ENCODE data around the gene NDUFAF4. TPM values are rescaled to one million over a fixed set of nuclear protein-coding genes. Genes with fewer than 3 reads are reported as not detected.
A peak's percentile ranks its signal among the peaks of the same experiment; 100 is the strongest.

The NDUFAF4 gene
- total RNA-seq, 1 donor from 2014 or later = 50.6 TPM

DNA sequence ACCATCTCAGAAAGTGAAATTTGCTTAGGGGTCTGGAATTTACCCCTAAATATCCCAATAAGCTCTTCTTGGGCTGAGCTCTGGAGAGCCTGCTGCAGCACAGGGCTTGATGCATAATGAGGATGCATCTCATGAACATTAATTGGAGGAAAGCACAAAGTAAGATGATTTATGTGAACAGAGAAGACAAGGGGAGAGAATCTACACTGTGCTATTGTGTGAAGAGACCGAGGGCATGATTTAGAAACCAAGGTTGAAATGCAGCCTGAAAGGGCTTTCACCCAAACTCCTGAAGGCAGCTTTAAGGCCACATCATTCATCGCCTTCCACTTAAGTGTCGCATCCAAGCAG is 32.7 kb downstream of the NDUFAF4 start:
- no peaks in the 10 kb centered on the region for H3F3A ChIP-seq (ENCODE audit: low read depth)
- no peak overlapping the region for H3K27ac Mint-ChIP-seq
- no peak overlapping the region for H3K4me3 Mint-ChIP-seq

DNA sequence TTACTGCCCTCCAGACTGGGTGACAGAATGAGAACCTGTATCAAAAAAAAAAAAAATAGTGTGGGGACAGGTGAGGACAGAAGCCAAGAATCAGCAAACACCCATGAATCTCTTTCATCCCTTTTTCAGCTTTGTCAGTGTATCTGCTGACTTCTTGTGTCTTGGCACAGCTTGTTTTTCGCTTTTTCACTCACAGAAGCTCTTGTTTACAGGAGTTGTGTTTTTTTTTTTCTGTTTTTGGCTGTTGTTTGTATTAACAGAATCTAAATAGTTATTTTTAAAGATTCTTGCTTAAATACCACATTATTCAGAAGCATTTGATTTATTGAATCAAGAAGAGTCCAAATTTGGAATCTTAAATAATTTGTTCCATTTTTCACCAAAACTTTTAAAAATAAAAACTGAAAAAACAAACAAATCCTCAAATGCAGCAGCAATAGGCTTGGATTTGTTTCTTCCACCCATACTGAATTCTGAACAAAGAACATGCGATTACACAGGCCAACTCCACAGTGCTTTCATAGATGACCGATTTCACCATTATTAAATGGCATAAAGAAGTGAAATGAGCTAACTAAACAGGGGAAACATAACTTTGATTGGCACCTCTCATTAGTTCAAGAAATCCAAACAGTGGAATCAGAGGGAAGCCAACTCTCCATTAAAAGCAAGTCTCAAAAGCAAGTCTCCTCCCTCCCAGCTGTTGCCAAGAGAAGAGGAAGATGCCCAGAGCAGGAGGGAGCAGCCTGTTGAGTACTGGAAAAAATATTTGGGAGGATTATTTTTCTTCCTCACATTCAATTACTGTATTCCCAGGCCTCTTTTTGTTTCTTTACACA is 33.3 kb downstream of the NDUFAF4 start:
- TF ChIP-seq, protein P1, sequence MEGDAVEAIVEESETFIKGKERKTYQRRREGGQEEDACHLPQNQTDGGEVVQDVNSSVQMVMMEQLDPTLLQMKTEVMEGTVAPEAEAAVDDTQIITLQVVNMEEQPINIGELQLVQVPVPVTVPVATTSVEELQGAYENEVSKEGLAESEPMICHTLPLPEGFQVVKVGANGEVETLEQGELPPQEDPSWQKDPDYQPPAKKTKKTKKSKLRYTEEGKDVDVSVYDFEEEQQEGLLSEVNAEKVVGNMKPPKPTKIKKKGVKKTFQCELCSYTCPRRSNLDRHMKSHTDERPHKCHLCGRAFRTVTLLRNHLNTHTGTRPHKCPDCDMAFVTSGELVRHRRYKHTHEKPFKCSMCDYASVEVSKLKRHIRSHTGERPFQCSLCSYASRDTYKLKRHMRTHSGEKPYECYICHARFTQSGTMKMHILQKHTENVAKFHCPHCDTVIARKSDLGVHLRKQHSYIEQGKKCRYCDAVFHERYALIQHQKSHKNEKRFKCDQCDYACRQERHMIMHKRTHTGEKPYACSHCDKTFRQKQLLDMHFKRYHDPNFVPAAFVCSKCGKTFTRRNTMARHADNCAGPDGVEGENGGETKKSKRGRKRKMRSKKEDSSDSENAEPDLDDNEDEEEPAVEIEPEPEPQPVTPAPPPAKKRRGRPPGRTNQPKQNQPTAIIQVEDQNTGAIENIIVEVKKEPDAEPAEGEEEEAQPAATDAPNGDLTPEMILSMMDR (IDR thresholded peaks at IDR 0.05) = no peak
- TF ChIP-seq EZH2phosphoT487 (IDR thresholded peaks at IDR 0.05) = no peak
- TF ChIP-seq EZH2 (IDR thresholded peaks at IDR 0.05) = no peak
- Mint-ChIP-seq H3K36me3 (no peaks in the 10 kb centered on the region), H3K4me3 (no peak overlapping the region), H3K4me1 (peaks cover 18% of the 10 kb centered on the region), H3K27ac (peak overlapping the region; percentile 62), H3K27me3 (ENCODE audit: insufficient read depth, low read depth) (peaks cover 5% of the 10 kb centered on the region), H3K9me3 (peaks cover 2% of the 10 kb centered on the region)
- no peaks in the 10 kb centered on the region for H3K9me3 ChIP-seq (ENCODE audit: low read depth)
- no peak overlapping the region for H3K9ac ChIP-seq
- peak overlapping the region; percentile 6 for H2AFZ ChIP-seq (replicated peaks)
- DNase-seq (ENCODE audit: low spot score) = no peak
- no peaks in the 10 kb centered on the region for H3K36me3 ChIP-seq
- H3K27me3 ChIP-seq = no peaks in the 10 kb centered on the region
- H3F3A ChIP-seq (ENCODE audit: low read depth) = no peaks in the 10 kb centered on the region
- no peak overlapping the region for H3K4me2 ChIP-seq
- H3K79me2 ChIP-seq (ENCODE audit: low read depth) = no peaks in the 10 kb centered on the region
- H4K20me1 ChIP-seq (ENCODE audit: low read depth) = no peaks in the 10 kb centered on the region
- no peaks in the 10 kb centered on the region for H3K4me1 ChIP-seq
- no peak overlapping the region for H3K4me3 ChIP-seq
- no peak overlapping the region for H3K27ac ChIP-seq

More for the DNA sequence above, 32.7 kb downstream of the NDUFAF4 start:
- no peaks in the 10 kb centered on the region for H4K20me1 ChIP-seq (ENCODE audit: low read depth)
- peak overlapping the region; percentile 6 for H2AFZ ChIP-seq (replicated peaks)
- no peak overlapping the region for H3K9ac ChIP-seq
- Mint-ChIP-seq H3K36me3 (no peaks in the 10 kb centered on the region), H3K4me1 (peaks cover 18% of the 10 kb centered on the region), H3K9me3 (peaks cover 2% of the 10 kb centered on the region), H3K27me3 (ENCODE audit: insufficient read depth, low read depth) (peaks cover 5% of the 10 kb centered on the region)
- no peak for DNase-seq (ENCODE audit: low spot score)
- H3K9me3 ChIP-seq (ENCODE audit: low read depth) = no peaks in the 10 kb centered on the region
- no peaks in the 10 kb centered on the region for H3K27me3 ChIP-seq
- H3K36me3 ChIP-seq = no peaks in the 10 kb centered on the region
- no peak overlapping the region for H3K27ac ChIP-seq
- no peak overlapping the region for H3K4me3 ChIP-seq
- H3K4me1 ChIP-seq = no peaks in the 10 kb centered on the region
- TF ChIP-seq EZH2 (IDR thresholded peaks at IDR 0.05) (no peak), EZH2phosphoT487 (IDR thresholded peaks at IDR 0.05) (no peak)
- TF ChIP-seq, protein P1 (IDR thresholded peaks at IDR 0.05) = no peak
- H3K4me2 ChIP-seq = no peak overlapping the region
- H3K79me2 ChIP-seq (ENCODE audit: low read depth) = no peaks in the 10 kb centered on the region

DNA sequence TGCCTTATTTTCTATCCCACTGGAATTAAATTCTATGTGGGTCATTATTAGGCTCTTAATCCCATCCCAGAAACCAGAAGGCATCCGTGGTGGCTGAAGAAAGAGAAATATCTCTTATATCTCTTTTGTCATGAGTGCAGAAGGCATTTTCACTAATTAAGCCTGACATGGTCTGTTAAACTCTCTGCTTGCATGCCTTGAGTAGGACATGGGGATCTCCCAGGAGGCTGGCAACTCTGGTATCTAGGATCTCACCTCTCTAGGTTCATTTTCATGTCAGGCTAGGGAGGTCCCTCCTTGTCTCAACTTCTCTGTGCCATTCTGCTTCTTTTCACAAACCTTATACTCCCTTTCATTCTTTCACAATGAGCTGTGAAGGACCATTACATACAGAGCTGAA is 35.1 kb downstream of the NDUFAF4 start:
- H3K9me3 Mint-ChIP-seq = peaks cover 5% of the 10 kb centered on the region
- H3K27ac Mint-ChIP-seq = no peak overlapping the region
- peaks cover 18% of the 10 kb centered on the region for H3K4me1 Mint-ChIP-seq
- no peaks in the 10 kb centered on the region for H3F3A ChIP-seq (ENCODE audit: low read depth)
- no peaks in the 10 kb centered on the region for H3K9me3 ChIP-seq (ENCODE audit: low read depth)
- peaks cover 5% of the 10 kb centered on the region for H3K27me3 Mint-ChIP-seq (ENCODE audit: insufficient read depth, low read depth)
- TF ChIP-seq EZH2phosphoT487 (IDR thresholded peaks at IDR 0.05) (no peak), EZH2 (IDR thresholded peaks at IDR 0.05) (no peak)
- TF ChIP-seq, protein P1 (IDR thresholded peaks at IDR 0.05) = no peak
- no peaks in the 10 kb centered on the region for H3K4me1 ChIP-seq
- no peak overlapping the region for H3K4me3 ChIP-seq
- no peak overlapping the region for H3K4me3 Mint-ChIP-seq
- H2AFZ ChIP-seq (replicated peaks) = no peak overlapping the region
- H3K4me2 ChIP-seq = no peak overlapping the region
- H3K36me3 ChIP-seq = no peaks in the 10 kb centered on the region
- no peaks in the 10 kb centered on the region for H3K36me3 Mint-ChIP-seq
- DNase-seq (ENCODE audit: low spot score) = no peak
- H3K79me2 ChIP-seq (ENCODE audit: low read depth) = no peaks in the 10 kb centered on the region
- no peak overlapping the region for H3K27ac ChIP-seq
- H3K9ac ChIP-seq = no peak overlapping the region
- no peaks in the 10 kb centered on the region for H4K20me1 ChIP-seq (ENCODE audit: low read depth)
- H3K27me3 ChIP-seq = no peaks in the 10 kb centered on the region

All from neural progenitor cell (in vitro differentiated cells).